ENCODE measurements around the gene RPS6KA5. TPM values are rescaled to one million over a fixed set of nuclear protein-coding genes. Genes with fewer than 3 reads are reported as not detected.

RPS6KA5 gene
- total and polyA plus RNA-seq, 10 donors = 1.4 to 17.8 (median 8.5) TPM

DNA sequence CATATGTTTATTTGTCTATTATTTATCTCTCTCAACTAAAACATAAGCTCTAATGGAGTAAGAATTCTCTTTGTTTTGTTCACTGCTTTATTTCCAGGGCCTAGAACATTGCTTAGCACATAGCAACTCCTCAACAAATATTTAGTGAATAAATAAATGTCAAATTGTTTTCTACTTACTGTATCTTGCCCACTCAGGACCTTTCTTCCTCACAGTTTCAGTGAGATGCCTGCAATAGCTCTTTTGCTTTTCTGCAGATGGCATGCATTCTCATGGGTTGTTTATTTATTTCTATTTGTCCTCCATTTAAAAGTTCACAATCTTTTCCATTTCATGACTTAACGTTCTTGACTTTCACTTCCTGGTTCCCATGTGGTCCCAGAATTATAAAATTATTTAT is 149.3 kb downstream of the RPS6KA5 start:
- no peak for TF ChIP-seq POLR2AphosphoS5 (IDR thresholded peaks at IDR 0.05)
- no peak for TF ChIP-seq POLR2A (IDR thresholded peaks at IDR 0.05)
- TF ChIP-seq, protein P1, sequence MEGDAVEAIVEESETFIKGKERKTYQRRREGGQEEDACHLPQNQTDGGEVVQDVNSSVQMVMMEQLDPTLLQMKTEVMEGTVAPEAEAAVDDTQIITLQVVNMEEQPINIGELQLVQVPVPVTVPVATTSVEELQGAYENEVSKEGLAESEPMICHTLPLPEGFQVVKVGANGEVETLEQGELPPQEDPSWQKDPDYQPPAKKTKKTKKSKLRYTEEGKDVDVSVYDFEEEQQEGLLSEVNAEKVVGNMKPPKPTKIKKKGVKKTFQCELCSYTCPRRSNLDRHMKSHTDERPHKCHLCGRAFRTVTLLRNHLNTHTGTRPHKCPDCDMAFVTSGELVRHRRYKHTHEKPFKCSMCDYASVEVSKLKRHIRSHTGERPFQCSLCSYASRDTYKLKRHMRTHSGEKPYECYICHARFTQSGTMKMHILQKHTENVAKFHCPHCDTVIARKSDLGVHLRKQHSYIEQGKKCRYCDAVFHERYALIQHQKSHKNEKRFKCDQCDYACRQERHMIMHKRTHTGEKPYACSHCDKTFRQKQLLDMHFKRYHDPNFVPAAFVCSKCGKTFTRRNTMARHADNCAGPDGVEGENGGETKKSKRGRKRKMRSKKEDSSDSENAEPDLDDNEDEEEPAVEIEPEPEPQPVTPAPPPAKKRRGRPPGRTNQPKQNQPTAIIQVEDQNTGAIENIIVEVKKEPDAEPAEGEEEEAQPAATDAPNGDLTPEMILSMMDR (IDR thresholded peaks at IDR 0.05 in 8 of 11, conservative IDR thresholded peaks at IDR 0.05 in 3 of 11) = no peak
- H3K27ac ChIP-seq = peak overlapping the region in 4 of 8 donors; percentile 11 to 23 (median 21)
- no peak overlapping the region for H3K4me3 ChIP-seq
- DNase-seq = no peak
- H3K36me3 ChIP-seq = no peaks in the 10 kb centered on the region
- peaks cover 0 to 6% (median 0%) of the 10 kb centered on the region in 6 donors for H3K4me1 ChIP-seq
- no peaks in the 10 kb centered on the region for H3K9me3 ChIP-seq
- no peaks in the 10 kb centered on the region for H3K27me3 ChIP-seq (replicated peaks in 1 of 7)
- intact Hi-C loops (cut with DNase I; ENCODE audit: low total_unique reads) = no loop called here
- 15 to 33% (median 21%) methylated on average over 1 of the region's 1 CpG for WGBS, 5 donors

DNA sequence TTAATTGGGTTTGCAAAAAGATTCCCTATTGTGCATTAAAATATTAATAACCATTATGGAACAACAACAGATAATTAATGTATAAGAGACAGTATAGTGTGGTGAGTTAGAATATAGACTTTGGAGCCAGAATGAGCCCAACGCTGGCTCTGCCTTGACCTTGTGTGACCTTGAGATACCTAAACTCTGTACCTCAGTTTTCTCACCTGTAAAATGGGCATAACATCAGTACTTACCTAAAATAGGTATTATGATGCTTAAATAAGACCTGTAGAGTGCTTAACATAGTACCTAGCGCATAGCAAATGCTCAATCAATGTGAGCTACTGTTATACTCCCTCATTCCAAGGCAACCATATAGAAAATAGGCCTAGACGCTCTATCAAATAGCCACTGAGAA is 153.3 kb downstream of the RPS6KA5 start:
- no peaks in the 10 kb centered on the region for H3K9me3 ChIP-seq
- no peak overlapping the region for H3K27ac ChIP-seq
- intact Hi-C loops (cut with DNase I; ENCODE audit: low total_unique reads) = loop anchor here (5.0 to 10.0 kb wide), 2 partner anchors 265 to 378 kb away; no protein-coding TSS in a partner anchor
- no peaks in the 10 kb centered on the region for H3K27me3 ChIP-seq (replicated peaks in 1 of 7)
- TF ChIP-seq, protein P1 (IDR thresholded peaks at IDR 0.05 in 8 of 11, conservative IDR thresholded peaks at IDR 0.05 in 3 of 11) = no peak
- TF ChIP-seq POLR2A (IDR thresholded peaks at IDR 0.05) = no peak
- TF ChIP-seq POLR2AphosphoS5 (IDR thresholded peaks at IDR 0.05) = no peak
- H3K36me3 ChIP-seq = peaks cover 0 to 9% (median under 1%) of the 10 kb centered on the region in 6 donors
- WGBS, 5 donors = 76 to 98% (median 94%) methylated on average over 3 of the region's 3 CpGs
- peaks cover 0 to 21% (median 2%) of the 10 kb centered on the region in 6 donors for H3K4me1 ChIP-seq
- H3K4me3 ChIP-seq = no peak overlapping the region
- DNase-seq = no peak

DNA sequence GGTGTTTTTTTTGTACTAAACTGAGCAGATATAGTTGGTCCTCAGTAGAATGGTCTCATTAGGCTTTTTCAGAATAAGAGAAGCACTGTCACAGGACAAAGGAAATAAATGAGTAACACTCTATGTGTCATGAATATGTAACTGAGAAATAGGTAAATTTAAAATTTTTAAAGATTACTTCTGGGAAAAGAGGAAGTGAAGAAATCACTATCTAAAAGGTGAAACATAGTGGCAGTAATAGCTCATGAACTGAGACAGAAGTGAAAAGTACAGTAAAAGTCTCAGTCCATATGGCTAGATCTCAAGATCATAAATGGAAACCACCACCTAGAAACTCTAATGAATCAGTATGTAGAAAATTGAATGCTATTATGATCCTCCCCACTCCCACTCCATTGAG is 154.9 kb downstream of the RPS6KA5 start:
- no peak overlapping the region for H3K27ac ChIP-seq
- peaks cover 0 to 16% (median 1%) of the 10 kb centered on the region in 6 donors for H3K4me1 ChIP-seq
- intact Hi-C loops (cut with DNase I; ENCODE audit: low total_unique reads) = loop anchor here (5.0 to 10.0 kb wide), 2 partner anchors 267 to 379 kb away; no protein-coding TSS in a partner anchor
- DNase-seq = no peak
- TF ChIP-seq POLR2A (IDR thresholded peaks at IDR 0.05) = no peak
- no peak for TF ChIP-seq POLR2AphosphoS5 (IDR thresholded peaks at IDR 0.05)
- TF ChIP-seq, protein P1 (IDR thresholded peaks at IDR 0.05 in 8 of 11, conservative IDR thresholded peaks at IDR 0.05 in 3 of 11) = no peak
- no peaks in the 10 kb centered on the region for H3K9me3 ChIP-seq
- H3K27me3 ChIP-seq (replicated peaks in 1 of 7) = no peaks in the 10 kb centered on the region
- H3K36me3 ChIP-seq = peaks cover 0 to 17% (median 3%) of the 10 kb centered on the region in 6 donors
- H3K4me3 ChIP-seq = no peak overlapping the region

DNA sequence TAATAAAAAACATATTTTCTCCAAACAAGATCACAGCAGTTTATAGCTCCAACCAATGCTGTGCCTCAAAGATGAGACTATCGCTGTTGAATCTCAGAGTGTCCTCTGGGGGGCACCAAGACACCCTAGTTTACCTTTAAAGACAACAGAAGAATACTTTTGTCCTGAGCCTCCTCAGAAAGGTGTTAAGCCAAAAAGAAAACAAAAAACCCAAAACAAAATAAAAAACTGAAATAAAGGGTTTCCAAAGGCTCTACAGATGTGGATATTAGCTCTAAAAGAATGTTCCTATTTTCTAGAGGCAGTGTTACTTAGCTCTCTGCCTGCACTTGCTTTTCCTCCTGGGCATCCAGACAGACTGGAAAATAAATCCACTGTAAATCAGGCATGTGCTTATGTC is 157.3 kb downstream of the RPS6KA5 start:
- Histone ChIP-seq H3K4me3 (no peak overlapping the region), H3K9me3 (no peaks in the 10 kb centered on the region), H3K27ac (no peak overlapping the region), H3K4me1 (peaks cover 0 to 16% (median 1%) of the 10 kb centered on the region in 6 donors), H3K27me3 (replicated peaks in 1 of 7) (no peaks in the 10 kb centered on the region), H3K36me3 (peaks cover 0 to 42% (median 17%) of the 10 kb centered on the region in 6 donors)
- WGBS, 5 donors = 3 to 13% (median 6%) methylated on average over 1 of the region's 1 CpG
- DNase-seq = no peak
- intact Hi-C loops (cut with DNase I; ENCODE audit: low total_unique reads) = loop anchor here (10.0 kb wide), 1 partner anchor 382 kb away; no protein-coding TSS in a partner anchor
- TF ChIP-seq, protein P1 (IDR thresholded peaks at IDR 0.05 in 8 of 11, conservative IDR thresholded peaks at IDR 0.05 in 3 of 11) = peak; percentile 48 to 82 (median 73)
- TF ChIP-seq POLR2AphosphoS5 (IDR thresholded peaks at IDR 0.05) (no peak), POLR2A (IDR thresholded peaks at IDR 0.05) (no peak)
